K562 (cell line): ENCODE measurements around the gene PHKG2. TPM values are rescaled to one million over a fixed set of nuclear protein-coding genes. Genes with fewer than 3 reads are reported as not detected.
A peak's percentile ranks its signal among the peaks of the same experiment; 100 is the strongest.

Experiments used
- CBX2 ChIP-seq: fragments of 200-600 bp; sonication (generic); IDR thresholded peaks from one replicate; pipeline ENCODE4 v1.6.1; 2012; ENCODE audit warnings: mild to moderate bottlenecking, low read length, inconsistent platforms; ENCODE audit not compliant: insufficient read depth, poor library complexity, severe bottlenecking
- EP400 ChIP-seq: fragments of 450-650 bp; IDR thresholded peaks from 2 replicates; pipeline ENCODE4 v1.6.1; 2017; ENCODE audit warnings: antibody characterized with exemption, mild to moderate bottlenecking, moderate library complexity
- FOXA3 ChIP-seq, 2 experiments: fragments of 450-650 bp in 1 of 2; sonication (generic) in 1 of 2; formaldehyde crosslinking; IDR thresholded peaks in 1 of 2; conservative IDR thresholded peaks in 1 of 2; 2 replicates each; pipeline versions ENCODE4 v1.4.0 to v1.8.0; 2020 to 2022; ENCODE audit warnings: mild to moderate bottlenecking in 2 of 2, missing genetic modification reagents in 1 of 2
- HDAC2 ChIP-seq: fragments of 450-650 bp; IDR thresholded peaks from 2 replicates; pipeline ENCODE4 v1.6.1; 2016; ENCODE audit warnings: mild to moderate bottlenecking
- KDM2B ChIP-seq: fragments of 250-450 bp; sonication (Bioruptor Pico); IDR thresholded peaks from 2 replicates; pipeline ENCODE4 v1.8.0; 2021; ENCODE audit warnings: mild to moderate bottlenecking, moderate library complexity
- NCOA1 ChIP-seq: fragments of 450-650 bp; IDR thresholded peaks from 2 replicates; pipeline ENCODE4 v1.6.1; 2016; ENCODE audit warnings: low read depth
- PCBP1 ChIP-seq: fragments of 200-400 bp; formaldehyde crosslinking; IDR thresholded peaks from 2 replicates; pipeline ENCODE4 v1.6.1; 2018; ENCODE audit warnings: mild to moderate bottlenecking, low read depth, low read length; ENCODE audit not compliant: poor library complexity, severe bottlenecking
- RBM22 ChIP-seq: fragments of 200-400 bp; formaldehyde crosslinking; IDR thresholded peaks from 2 replicates; pipeline ENCODE4 v1.6.1; 2018; ENCODE audit warnings: low read length, low read depth; ENCODE audit not compliant: poor library complexity, severe bottlenecking
- SAFB2 ChIP-seq: fragments of 200-400 bp; formaldehyde crosslinking; IDR thresholded peaks from 2 replicates; pipeline ENCODE4 v1.6.1; 2018; ENCODE audit warnings: borderline replicate concordance, low read length, low read depth, moderate library complexity; ENCODE audit not compliant: severe bottlenecking
- THRAP3 ChIP-seq: fragments of 450-650 bp; IDR thresholded peaks from 2 replicates; pipeline ENCODE4 v1.6.1; 2016; ENCODE audit warnings: mild to moderate bottlenecking, inconsistent platforms, borderline replicate concordance
- ZNF165 ChIP-seq: fragments of 250-450 bp; sonication (Bioruptor Pico); IDR thresholded peaks from 2 replicates; pipeline ENCODE4 v1.4.0; 2020; ENCODE audit warnings: borderline replicate concordance
- ZNF239 ChIP-seq: fragments of 250-450 bp; sonication (Bioruptor Pico); IDR thresholded peaks from 2 replicates; pipeline ENCODE4 v1.4.0; 2020; ENCODE audit warnings: mild to moderate bottlenecking
- ZNF253 ChIP-seq: fragments of 250-450 bp; sonication (Bioruptor Pico); conservative IDR thresholded peaks from 2 replicates; pipeline ENCODE4 v1.6.1; 2021; ENCODE audit warnings: mild to moderate bottlenecking
- ZNF445 ChIP-seq: fragments of 250-450 bp; sonication (Bioruptor Pico); IDR thresholded peaks from 2 replicates; pipeline ENCODE4 v1.4.0; 2020; ENCODE audit warnings: low read depth, mild to moderate bottlenecking, moderate library complexity
- polyA plus RNA-seq, 8 experiments: library from polyadenylated mRNA; depleted of rRNA in 4 of 8; stranded (reverse) in 5 of 8; unstranded in 3 of 8; fragments of >200 nt; fragmentation: Nextera tagmentation in 2 of 8; fragmentation: Illumina TruSeq in 1 of 8; extraction: Ambion mirVana in 2 of 8; extraction: Trizol in 1 of 8; gene quantifications; 2 replicates each; pipeline versions ENCODE4 v1.2.1 to v1.2.3, GENCODE V29; 2011 to 2014; ENCODE audit warnings: inconsistent platforms in 1 of 8, missing spikeins in 1 of 8
- total RNA-seq, 7 experiments: library from RNA; depleted of rRNA in 6 of 7; stranded (reverse); fragments of >200 nt in 6 of 7; fragmentation: Illumina TruSeq in 2 of 7; extraction: Trizol in 2 of 7; gene quantifications; 2 replicates each; pipeline versions ENCODE4 v1.2.1 to v1.2.3, GENCODE V29; 2011 to 2021; ENCODE audit warnings: low replicate concordance in 1 of 7
- TF ChIP-seq, protein P1 (sequence below), 2 experiments: fragments of 450-650 bp in 1 of 2; sonication (generic) in 1 of 2; formaldehyde crosslinking in 1 of 2; IDR thresholded peaks in 1 of 2; conservative IDR thresholded peaks in 1 of 2; 2 replicates each; pipeline versions ENCODE4 v1.6.1 to v1.8.1; 2016 to 2023; ENCODE audit warnings: mild to moderate bottlenecking in 2 of 2, moderate library complexity in 2 of 2, inconsistent platforms in 1 of 2, missing genetic modification reagents in 1 of 2
- TF ChIP-seq, protein P2 (sequence below): sonication (generic); formaldehyde crosslinking; IDR thresholded peaks from 2 replicates; pipeline ENCODE4 v1.9.0; 2022; ENCODE audit warnings: mild to moderate bottlenecking, missing genetic modification reagents
- TF ChIP-seq, protein P3 (sequence below): fragments of 250-450 bp; sonication (Bioruptor Pico); IDR thresholded peaks from 2 replicates; pipeline ENCODE4 v1.4.0; 2020; ENCODE audit warnings: mild to moderate bottlenecking
- TF ChIP-seq, protein P4 (sequence below): fragments of 150-350 bp; IDR thresholded peaks from 2 replicates; pipeline ENCODE4 v1.6.1; 2014; ENCODE audit warnings: low read depth, mild to moderate bottlenecking, low read length, borderline replicate concordance

PHKG2 gene
- total and polyA plus RNA-seq, 9 of the 15 experiments (the other 6 are each of a cell fraction or from before 2014, with no cell fraction given): 5.8 to 54.2 (median 30.7) TPM

DNA sequence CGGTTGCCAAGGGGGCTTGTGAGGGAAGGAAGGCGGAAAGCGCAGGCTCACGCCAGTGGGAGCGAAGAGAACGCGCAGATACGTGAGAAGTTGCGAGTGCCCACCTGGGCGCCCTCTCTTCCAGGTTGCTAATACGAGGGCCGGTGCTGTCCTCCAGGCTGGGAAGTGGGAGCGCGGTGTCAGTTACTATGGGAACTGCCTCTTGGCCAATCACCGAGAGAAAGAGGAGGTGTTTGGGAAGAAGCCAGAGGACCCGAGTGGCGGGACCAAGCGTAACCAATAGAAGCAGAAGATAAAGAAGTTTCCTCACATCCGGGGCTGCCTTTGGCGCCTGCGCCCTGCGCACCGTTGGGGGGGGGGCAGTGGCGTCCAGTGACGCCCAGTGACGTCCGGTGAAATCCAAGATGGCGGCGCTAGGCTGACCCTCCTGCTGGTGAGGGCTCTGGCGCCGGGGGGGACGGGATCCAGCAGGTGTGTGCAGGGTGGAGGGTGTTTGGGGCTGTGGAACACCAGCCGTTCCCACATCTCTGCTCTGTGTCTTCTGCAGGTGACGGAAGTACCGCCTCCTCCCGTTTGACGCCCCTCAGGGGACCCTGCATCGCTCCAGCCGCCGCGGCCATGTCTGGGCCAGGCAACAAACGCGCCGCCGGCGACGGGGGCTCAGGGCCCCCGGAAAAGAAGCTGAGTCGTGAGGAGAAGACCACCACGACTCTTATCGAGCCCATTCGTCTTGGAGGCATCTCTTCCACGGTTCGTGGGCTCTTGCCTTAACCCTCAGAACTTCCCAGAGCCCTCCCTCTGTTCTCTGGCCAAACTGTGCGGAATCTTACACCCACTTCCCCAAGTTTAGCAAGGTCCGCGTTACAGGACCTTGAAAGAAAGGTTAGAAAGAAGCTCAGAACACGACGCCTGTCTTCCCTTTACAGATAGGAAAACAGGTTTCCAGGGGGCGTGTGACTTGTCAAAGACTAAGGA, 14.0 kb downstream of the PHKG2 start, which contains the start of the genes CFAP119 and RNF40 (continued):
- TF ChIP-seq ZNF239 (CRISPR knock-in tag): no peak
- TF ChIP-seq, protein P1, sequence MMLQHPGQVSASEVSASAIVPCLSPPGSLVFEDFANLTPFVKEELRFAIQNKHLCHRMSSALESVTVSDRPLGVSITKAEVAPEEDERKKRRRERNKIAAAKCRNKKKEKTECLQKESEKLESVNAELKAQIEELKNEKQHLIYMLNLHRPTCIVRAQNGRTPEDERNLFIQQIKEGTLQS (IDR thresholded peaks at IDR 0.05): 0 out of 2 replicates have a peak, but pooled peaks have one; percentile 15
- TF ChIP-seq, protein P1 (CRISPR knock-in tag; conservative IDR thresholded peaks at IDR 0.05): 0 out of 2 replicates have a peak, but pooled peaks have one; percentile 28
- no peak for TF ChIP-seq KDM2B (CRISPR knock-in tag)
- TF ChIP-seq, protein P2, sequence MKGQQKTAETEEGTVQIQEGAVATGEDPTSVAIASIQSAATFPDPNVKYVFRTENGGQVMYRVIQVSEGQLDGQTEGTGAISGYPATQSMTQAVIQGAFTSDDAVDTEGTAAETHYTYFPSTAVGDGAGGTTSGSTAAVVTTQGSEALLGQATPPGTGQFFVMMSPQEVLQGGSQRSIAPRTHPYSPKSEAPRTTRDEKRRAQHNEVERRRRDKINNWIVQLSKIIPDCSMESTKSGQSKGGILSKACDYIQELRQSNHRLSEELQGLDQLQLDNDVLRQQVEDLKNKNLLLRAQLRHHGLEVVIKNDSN (CRISPR knock-in tag): no peak
- TF ChIP-seq SAFB2: no peak
- no peak for TF ChIP-seq NCOA1
- no peak for TF ChIP-seq ZNF445
- peak; percentile 19 for TF ChIP-seq RBM22
- TF ChIP-seq HDAC2: peak; percentile 85
- peak; percentile 72; the same call in 1 of the 2 replicates for TF ChIP-seq EP400
- TF ChIP-seq, protein P3, sequence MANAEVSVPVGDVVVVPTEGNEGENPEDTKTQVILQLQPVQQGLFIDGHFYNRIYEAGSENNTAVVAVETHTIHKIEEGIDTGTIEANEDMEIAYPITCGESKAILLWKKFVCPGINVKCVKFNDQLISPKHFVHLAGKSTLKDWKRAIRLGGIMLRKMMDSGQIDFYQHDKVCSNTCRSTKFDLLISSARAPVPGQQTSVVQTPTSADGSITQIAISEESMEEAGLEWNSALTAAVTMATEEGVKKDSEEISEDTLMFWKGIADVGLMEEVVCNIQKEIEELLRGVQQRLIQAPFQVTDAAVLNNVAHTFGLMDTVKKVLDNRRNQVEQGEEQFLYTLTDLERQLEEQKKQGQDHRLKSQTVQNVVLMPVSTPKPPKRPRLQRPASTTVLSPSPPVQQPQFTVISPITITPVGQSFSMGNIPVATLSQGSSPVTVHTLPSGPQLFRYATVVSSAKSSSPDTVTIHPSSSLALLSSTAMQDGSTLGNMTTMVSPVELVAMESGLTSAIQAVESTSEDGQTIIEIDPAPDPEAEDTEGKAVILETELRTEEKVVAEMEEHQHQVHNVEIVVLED (CRISPR knock-in tag): peak; percentile 71
- no peak for TF ChIP-seq PCBP1
- TF ChIP-seq FOXA3 (CRISPR knock-in tag; conservative IDR thresholded peaks at IDR 0.05 in 1 of 2, IDR thresholded peaks at IDR 0.05 in 1 of 2): no peak
- no peak for TF ChIP-seq THRAP3
- no peak for TF ChIP-seq ZNF165 (CRISPR knock-in tag)
- no peak for TF ChIP-seq CBX2
- no peak for TF ChIP-seq ZNF253 (CRISPR knock-in tag)
- TF ChIP-seq, protein P4, sequence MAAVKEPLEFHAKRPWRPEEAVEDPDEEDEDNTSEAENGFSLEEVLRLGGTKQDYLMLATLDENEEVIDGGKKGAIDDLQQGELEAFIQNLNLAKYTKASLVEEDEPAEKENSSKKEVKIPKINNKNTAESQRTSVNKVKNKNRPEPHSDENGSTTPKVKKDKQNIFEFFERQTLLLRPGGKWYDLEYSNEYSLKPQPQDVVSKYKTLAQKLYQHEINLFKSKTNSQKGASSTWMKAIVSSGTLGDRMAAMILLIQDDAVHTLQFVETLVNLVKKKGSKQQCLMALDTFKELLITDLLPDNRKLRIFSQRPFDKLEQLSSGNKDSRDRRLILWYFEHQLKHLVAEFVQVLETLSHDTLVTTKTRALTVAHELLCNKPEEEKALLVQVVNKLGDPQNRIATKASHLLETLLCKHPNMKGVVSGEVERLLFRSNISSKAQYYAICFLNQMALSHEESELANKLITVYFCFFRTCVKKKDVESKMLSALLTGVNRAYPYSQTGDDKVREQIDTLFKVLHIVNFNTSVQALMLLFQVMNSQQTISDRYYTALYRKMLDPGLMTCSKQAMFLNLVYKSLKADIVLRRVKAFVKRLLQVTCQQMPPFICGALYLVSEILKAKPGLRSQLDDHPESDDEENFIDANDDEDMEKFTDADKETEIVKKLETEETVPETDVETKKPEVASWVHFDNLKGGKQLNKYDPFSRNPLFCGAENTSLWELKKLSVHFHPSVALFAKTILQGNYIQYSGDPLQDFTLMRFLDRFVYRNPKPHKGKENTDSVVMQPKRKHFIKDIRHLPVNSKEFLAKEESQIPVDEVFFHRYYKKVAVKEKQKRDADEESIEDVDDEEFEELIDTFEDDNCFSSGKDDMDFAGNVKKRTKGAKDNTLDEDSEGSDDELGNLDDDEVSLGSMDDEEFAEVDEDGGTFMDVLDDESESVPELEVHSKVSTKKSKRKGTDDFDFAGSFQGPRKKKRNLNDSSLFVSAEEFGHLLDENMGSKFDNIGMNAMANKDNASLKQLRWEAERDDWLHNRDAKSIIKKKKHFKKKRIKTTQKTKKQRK: no peak
